Stimulated activated naive CD4-positive, alpha-beta T cell (primary cell): ENCODE measurements around the gene CLEC17A.
"Not testable (repeated sequence)": the region's sequence is repeated elsewhere in the genome, so short reads cannot be mapped to it uniquely, and the experiment has no call there.

Source experiments
- DNase-seq, 6 experiments: peaks; one replicate each; lab custom pipeline; 2025; lab: John Stamatoyannopoulos, UW

CLEC17A gene

GRCh38 chr19:14580623-14581237 lies 2.2 kb upstream of the CLEC17A start:
- DNase-seq: no peak

- DNase-seq: not testable (repeated sequence)
Observed at GRCh38 chr19:14584372-14584771, 1.5 kb downstream of the CLEC17A start.

- not testable (repeated sequence) for DNase-seq
Observed at GRCh38 chr19:14585187-14585586, 2.3 kb downstream of the CLEC17A start.

- DNase-seq: not testable (repeated sequence)
Observed at GRCh38 chr19:14589433-14589832, 6.5 kb downstream of the CLEC17A start.

GRCh38 chr19:14595558-14595957 lies 12.7 kb downstream of the CLEC17A start:
- DNase-seq: no peak

- DNase-seq: no peak
Observed at GRCh38 chr19:14599548-14600147, 16.8 kb downstream of the CLEC17A start.

- DNase-seq: no peak
Observed at GRCh38 chr19:14603990-14604387, 21.1 kb downstream of the CLEC17A start.

GRCh38 chr19:14606627-14607026 lies 23.7 kb downstream of the CLEC17A start:
- DNase-seq: no peak

GRCh38 chr19:14611051-14611450 lies 28.2 kb downstream of the CLEC17A start:
- DNase-seq: no peak

- DNase-seq: not testable (repeated sequence)
Observed at GRCh38 chr19:14612242-14612641, 29.4 kb downstream of the CLEC17A start.

GRCh38 chr19:14612657-14613056 lies 29.8 kb downstream of the CLEC17A start:
- no peak for DNase-seq

- not testable (repeated sequence) for DNase-seq
Observed at GRCh38 chr19:14613399-14614098, 30.7 kb downstream of the CLEC17A start.

GRCh38 chr19:14614099-14614412 lies 31.2 kb downstream of the CLEC17A start:
- no peak for DNase-seq

- DNase-seq: no peak
Observed at GRCh38 chr19:14615623-14616022, 32.7 kb downstream of the CLEC17A start.

GRCh38 chr19:14616407-14616806 lies 33.5 kb downstream of the CLEC17A start:
- no peak for DNase-seq

GRCh38 chr19:14619404-14619803 lies 36.5 kb downstream of the CLEC17A start:
- no peak for DNase-seq

- DNase-seq: not testable (repeated sequence)
Observed at GRCh38 chr19:14624491-14624890, 41.6 kb downstream of the CLEC17A start.

GRCh38 chr19:14629557-14629956 lies 46.7 kb downstream of the CLEC17A start:
- no peak for DNase-seq

GRCh38 chr19:14632286-14632685 lies 49.4 kb downstream of the CLEC17A start:
- DNase-seq: no peak

- no peak for DNase-seq
Observed at GRCh38 chr19:14639536-14640277, 56.8 kb downstream of the CLEC17A start.

- DNase-seq: no peak
Observed at GRCh38 chr19:14648506-14648905, 65.6 kb downstream of the CLEC17A start.

- DNase-seq: no peak
Observed at GRCh38 chr19:14649020-14649419, 66.1 kb downstream of the CLEC17A start.

GRCh38 chr19:14650161-14650560 lies 67.3 kb downstream of the CLEC17A start:
- no peak for DNase-seq
